B cell (primary cell): ENCODE data around the gene NDC1. TPM values are rescaled to one million over a fixed set of nuclear protein-coding genes. Genes with fewer than 3 reads are reported as not detected.
"Not testable (repeated sequence)": the region's sequence is repeated elsewhere in the genome, so short reads cannot be mapped to it uniquely, and the experiment has no call there.

ENCODE experiments used
- ATAC-seq: fragments of 200-7000 bp; cut with Tn5 transposase; one replicate; pipeline ENCODE4 v1.10.0; 2021; ENCODE audit warnings: low read depth, mild to moderate bottlenecking, moderate number of reproducible peaks, moderate library complexity
- CTCF ChIA-PET: fragments of 350-600 bp; sonication (Branson Sonifier 250); formaldehyde crosslinking; loops from one replicate; lab custom pipeline; 2021; ENCODE audit warnings: antibody characterized with exemption, inconsistent platforms; lab: Charles Lee
- POLR2A ChIA-PET: fragments of 350-600 bp; sonication (Branson Sonifier 250); formaldehyde crosslinking; loops from one replicate; lab custom pipeline; 2021; ENCODE audit warnings: antibody characterized with exemption; lab: Charles Lee
- DNase-seq: peaks from one replicate; pipeline ENCODE4 v3.0.0; 2013
- H2AFZ ChIP-seq: 2 replicates; pipeline ENCODE4 v1.6.1; 2012; ENCODE audit warnings: mild to moderate bottlenecking, low read depth, low read length; ENCODE audit not compliant: insufficient read depth, poor library complexity, severe bottlenecking
- H3K27ac ChIP-seq, 2 donors: 1 replicate in 1 of 2; 2 replicates in 1 of 2; pipeline ENCODE4 v1.5.1; 2012 to 2013; ENCODE audit warnings: low read length in 2 of 2, mild to moderate bottlenecking in 2 of 2, moderate library complexity in 1 of 2
- H3K27me3 ChIP-seq, 4 experiments: fragments of 200-600 bp in 1 of 4; sonication (generic) in 1 of 4; replicated peaks in 1 of 4; 1 replicate in 2 of 4; 2 replicates in 2 of 4; pipeline versions ENCODE4 v1.6.1 to v1.7.0; 2013 to 2016; ENCODE audit warnings: low read length in 3 of 4, mild to moderate bottlenecking in 2 of 4, mixed read lengths in 1 of 4, moderate library complexity in 1 of 4; ENCODE audit not compliant: insufficient read depth in 4 of 4, control insufficient read depth in 3 of 4; ENCODE audit errors: control extremely low read depth in 1 of 4
- H3K36me3 ChIP-seq, 2 experiments: replicated peaks in 1 of 2; 1 replicate in 1 of 2; 2 replicates in 1 of 2; pipeline versions ENCODE4 v1.6.1 to v1.7.1; 2013; ENCODE audit warnings: low read length in 1 of 2; ENCODE audit not compliant: insufficient read depth in 2 of 2, control insufficient read depth in 1 of 2; ENCODE audit errors: control extremely low read depth in 1 of 2, extremely low read depth in 1 of 2
- H3K4me1 ChIP-seq, 2 donors: fragments of 200-600 bp in 1 of 2; sonication (generic) in 1 of 2; 1 replicate in 1 of 2; 2 replicates in 1 of 2; pipeline versions ENCODE4 v1.5.1 to v1.6.1; 2013 to 2017; ENCODE audit warnings: low read length in 2 of 2; ENCODE audit not compliant: control insufficient read depth in 2 of 2, insufficient read depth in 2 of 2
- H3K4me2 ChIP-seq: replicated peaks from 2 replicates; pipeline ENCODE3; 2012; ENCODE audit warnings: mild to moderate bottlenecking, low read depth, low read length; ENCODE audit not compliant: poor library complexity, severe bottlenecking
- H3K4me3 ChIP-seq, 5 experiments: fragments of 200-600 bp in 1 of 5; sonication (generic) in 1 of 5; 1 replicate in 3 of 5; 2 replicates in 2 of 5; pipeline versions ENCODE4 v1.5.1 to v1.7.0; 2011 to 2016; ENCODE audit warnings: low read length in 4 of 5, mild to moderate bottlenecking in 4 of 5, low read depth in 2 of 5, control low read depth in 1 of 5, moderate library complexity in 1 of 5; ENCODE audit not compliant: insufficient read depth in 1 of 5; ENCODE audit errors: control extremely low read depth in 1 of 5, extremely low read depth in 1 of 5
- H3K79me2 ChIP-seq: fragments of 200-600 bp; sonication (generic); one replicate; pipeline ENCODE4 v1.6.0; 2016; ENCODE audit warnings: low read length; ENCODE audit not compliant: control insufficient read depth, insufficient read depth
- H3K9ac ChIP-seq: fragments of 200-600 bp; sonication (generic); 2 replicates; pipeline ENCODE4 v1.6.1; 2017; ENCODE audit warnings: mild to moderate bottlenecking, low read length, moderate library complexity
- H3K9me3 ChIP-seq, 3 donors: one replicate each; pipeline versions ENCODE4 v1.6.1 to v1.7.1; 2013; ENCODE audit warnings: low read length in 2 of 3; ENCODE audit not compliant: control insufficient read depth in 2 of 3, insufficient read depth in 1 of 3; ENCODE audit errors: control extremely low read depth in 1 of 3
- H4K20me1 ChIP-seq: 2 replicates; pipeline ENCODE4 v1.6.0; 2012; ENCODE audit warnings: mild to moderate bottlenecking, low read length; ENCODE audit not compliant: insufficient read depth, control insufficient read depth, poor library complexity, severe bottlenecking
- H3K27ac Mint-ChIP-seq: one replicate; pipeline ENCODE4 v1.8.0; 2021; ENCODE audit warnings: mixed read lengths
- H3K27me3 Mint-ChIP-seq: one replicate; pipeline ENCODE4 v1.8.0; 2021; ENCODE audit warnings: mixed read lengths
- H3K4me1 Mint-ChIP-seq: one replicate; pipeline ENCODE4 v1.8.0; 2021; ENCODE audit warnings: mixed read lengths
- H3K4me3 Mint-ChIP-seq: one replicate; pipeline ENCODE4 v1.8.0; 2021; ENCODE audit warnings: mixed read lengths
- H3K9me3 Mint-ChIP-seq: one replicate; pipeline ENCODE4 v1.8.0; 2022; ENCODE audit warnings: mixed read lengths; ENCODE audit not compliant: insufficient read depth
- EZH2 ChIP-seq: IDR thresholded peaks from 2 replicates; pipeline ENCODE4 v1.6.1; 2012; ENCODE audit warnings: borderline replicate concordance, low read depth, mild to moderate bottlenecking, moderate library complexity, low read length; ENCODE audit not compliant: insufficient read depth, poor library complexity, severe bottlenecking
- WGBS: methylation state at CpG from one replicate; pipeline ENCODE4 v1.1.5; 2013; ENCODE audit warnings: missing lambda C conversion rate; ENCODE audit not compliant: insufficient coverage; 5-methylcytosine and 5-hydroxymethylcytosine counted together
- intact Hi-C: fragments of 100-400 bp; cut with micrococcal nuclease; formaldehyde crosslinking; loops from one replicate; pipeline ENCODE4 v1.10.0; 2022
- polyA plus RNA-seq: library from polyadenylated mRNA; depleted of rRNA; stranded (reverse); fragments of >200 nt; gene quantifications from 2 replicates; pipeline ENCODE4 v1.2.3, GENCODE V29; 2012
- total RNA-seq, 2 donors: library from RNA; stranded (reverse); fragments of 120-200 nt in 1 of 2; gene quantifications; 1 replicate in 1 of 2; 2 replicates in 1 of 2; pipeline versions ENCODE4 v1.2.3 to v1.2.4, GENCODE V29; 2013 to 2022
- TF ChIP-seq, protein P1 (sequence below): fragments of 200-600 bp; IDR thresholded peaks from one replicate; pipeline ENCODE4 v1.8.0; 2022; ENCODE audit warnings: antibody characterized with exemption, mild to moderate bottlenecking

The NDC1 gene
- total and polyA plus RNA-seq, 2 donors (not counting 1 experiment from before 2014, with no cell fraction given) = 5.0 to 12.0 TPM

DNA sequence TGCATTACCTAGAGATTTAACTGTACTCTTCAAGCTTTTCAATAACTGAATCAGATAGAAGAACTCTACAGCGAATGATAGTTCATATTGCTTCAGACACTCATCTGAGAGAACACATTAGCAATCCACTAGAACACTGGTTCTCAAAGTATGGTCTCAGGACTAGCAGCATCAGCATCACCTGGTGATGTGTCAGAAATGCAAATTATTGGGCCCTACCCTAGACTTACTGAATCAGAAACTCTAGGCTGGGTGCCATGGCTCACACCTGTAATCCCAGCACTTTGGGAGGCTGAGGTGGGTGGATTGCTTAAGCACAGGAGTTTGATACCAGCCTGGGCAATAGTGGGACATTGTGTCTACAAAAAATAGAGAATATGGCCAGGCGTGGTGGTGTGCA lies 74.2 kb downstream of the NDC1 start:
- DNase-seq (no peak), ATAC-seq (no peak)
- Mint-ChIP-seq H3K27me3 (no peaks in the 10 kb centered on the region), H3K4me1 (no peaks in the 10 kb centered on the region), H3K4me3 (no peak overlapping the region), H3K9me3 (peaks cover 2% of the 10 kb centered on the region), H3K27ac (no peak overlapping the region)
- Histone ChIP-seq H3K4me1 (no peaks in the 10 kb centered on the region), H3K27ac (no peak overlapping the region), H4K20me1 (no peaks in the 10 kb centered on the region), H2AFZ (no peak overlapping the region), H3K79me2 (no peaks in the 10 kb centered on the region), H3K4me3 (no peak overlapping the region), H3K9me3 (peaks cover 0 to 4% (median 0%) of the 10 kb centered on the region in 3 donors), H3K9ac (no peak overlapping the region), H3K4me2 (no peak overlapping the region), H3K36me3 (peaks cover 0 to 3% of the 10 kb centered on the region in 2 experiments), H3K27me3 (no peaks in the 10 kb centered on the region)
- ChIA-PET CTCF (interaction anchor here (1.4 kb wide), 2 partner anchors 11 to 14 kb away, joined by 3 read pairs; no protein-coding TSS in a partner anchor), POLR2A (no interaction called here)
- TF ChIP-seq, protein P1, sequence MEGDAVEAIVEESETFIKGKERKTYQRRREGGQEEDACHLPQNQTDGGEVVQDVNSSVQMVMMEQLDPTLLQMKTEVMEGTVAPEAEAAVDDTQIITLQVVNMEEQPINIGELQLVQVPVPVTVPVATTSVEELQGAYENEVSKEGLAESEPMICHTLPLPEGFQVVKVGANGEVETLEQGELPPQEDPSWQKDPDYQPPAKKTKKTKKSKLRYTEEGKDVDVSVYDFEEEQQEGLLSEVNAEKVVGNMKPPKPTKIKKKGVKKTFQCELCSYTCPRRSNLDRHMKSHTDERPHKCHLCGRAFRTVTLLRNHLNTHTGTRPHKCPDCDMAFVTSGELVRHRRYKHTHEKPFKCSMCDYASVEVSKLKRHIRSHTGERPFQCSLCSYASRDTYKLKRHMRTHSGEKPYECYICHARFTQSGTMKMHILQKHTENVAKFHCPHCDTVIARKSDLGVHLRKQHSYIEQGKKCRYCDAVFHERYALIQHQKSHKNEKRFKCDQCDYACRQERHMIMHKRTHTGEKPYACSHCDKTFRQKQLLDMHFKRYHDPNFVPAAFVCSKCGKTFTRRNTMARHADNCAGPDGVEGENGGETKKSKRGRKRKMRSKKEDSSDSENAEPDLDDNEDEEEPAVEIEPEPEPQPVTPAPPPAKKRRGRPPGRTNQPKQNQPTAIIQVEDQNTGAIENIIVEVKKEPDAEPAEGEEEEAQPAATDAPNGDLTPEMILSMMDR = no peak
- no peak for TF ChIP-seq EZH2
- intact Hi-C loops = no loop called here
- WGBS = 90% methylated on average over 1 of the region's 2 CpGs

DNA sequence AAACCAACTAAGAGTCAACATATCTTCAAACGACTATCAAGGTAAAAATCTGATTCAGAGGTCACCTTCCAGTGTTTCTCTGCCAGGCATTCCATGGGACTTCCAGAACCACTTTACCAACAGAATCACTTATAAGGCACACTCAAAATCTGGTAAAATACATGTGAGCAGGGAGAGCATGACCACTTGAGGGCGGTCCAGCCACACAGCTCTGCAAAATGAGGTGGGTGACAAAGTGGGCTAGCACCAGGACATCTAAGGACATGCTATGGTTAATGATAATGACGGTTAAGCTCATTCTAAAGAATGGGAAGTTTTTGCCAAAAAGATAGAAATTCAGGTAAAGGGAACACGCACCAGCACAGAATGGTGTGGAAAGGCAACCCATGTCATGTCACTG lies 74.6 kb downstream of the NDC1 start:
- H3K4me2 ChIP-seq = no peak overlapping the region
- Mint-ChIP-seq H3K27me3 (no peaks in the 10 kb centered on the region), H3K4me1 (no peaks in the 10 kb centered on the region), H3K9me3 (peaks cover 2% of the 10 kb centered on the region), H3K4me3 (no peak overlapping the region), H3K27ac (no peak overlapping the region)
- H3K4me3 ChIP-seq = no peak overlapping the region
- CTCF ChIA-PET = interaction anchor here (1.4 kb wide), 1 partner anchor 11 kb away, joined by 3 read pairs; no protein-coding TSS in a partner anchor
- no peak overlapping the region for H3K27ac ChIP-seq
- H3K79me2 ChIP-seq = no peaks in the 10 kb centered on the region
- no peak overlapping the region for H2AFZ ChIP-seq
- no peak for TF ChIP-seq EZH2
- TF ChIP-seq, protein P1 = no peak
- 100% methylated on average over 3 of the region's 4 CpGs for WGBS
- intact Hi-C loops = no loop called here
- no peaks in the 10 kb centered on the region for H4K20me1 ChIP-seq
- DNase-seq (no peak), ATAC-seq (no peak)
- POLR2A ChIA-PET = no interaction called here
- H3K9me3 ChIP-seq = peaks cover 0 to 4% (median 0%) of the 10 kb centered on the region in 3 donors
- H3K36me3 ChIP-seq = peaks cover 0 to 3% of the 10 kb centered on the region in 2 experiments
- no peaks in the 10 kb centered on the region for H3K27me3 ChIP-seq
- no peaks in the 10 kb centered on the region for H3K4me1 ChIP-seq
- H3K9ac ChIP-seq = no peak overlapping the region

DNA sequence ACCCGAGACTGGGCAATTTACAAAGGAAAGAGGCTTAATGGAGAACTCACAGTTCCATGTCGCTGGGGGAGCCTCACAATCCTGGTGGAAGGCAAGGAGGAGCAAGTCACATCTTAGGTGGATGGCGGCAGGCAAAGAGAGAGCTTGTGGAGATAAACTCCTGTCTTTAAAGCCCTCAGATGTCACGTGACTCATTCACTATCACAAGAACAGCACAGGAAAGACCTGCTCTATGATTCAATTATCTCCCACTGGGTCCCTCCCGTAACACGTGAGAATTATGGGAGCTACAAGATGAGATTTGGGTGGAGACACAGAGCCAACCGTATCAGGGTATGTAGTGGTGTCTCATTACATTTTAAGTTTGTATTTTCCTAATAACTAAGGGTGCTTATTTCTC lies 77.6 kb downstream of the NDC1 start:
- H3K9me3 Mint-ChIP-seq, H3K4me2 ChIP-seq, H3K27ac Mint-ChIP-seq, DNase-seq, CTCF ChIA-PET, H2AFZ ChIP-seq, H3K27ac ChIP-seq, H3K9ac ChIP-seq, H3K9me3 ChIP-seq, POLR2A ChIA-PET, H3K27me3 Mint-ChIP-seq, H3K4me1 ChIP-seq, H4K20me1 ChIP-seq, intact Hi-C loops, H3K4me3 ChIP-seq, ATAC-seq, H3K79me2 ChIP-seq, H3K36me3 ChIP-seq, H3K27me3 ChIP-seq, H3K4me3 Mint-ChIP-seq, H3K4me1 Mint-ChIP-seq: not testable (repeated sequence)
- 94% methylated on average over 2 of the region's 7 CpGs for WGBS
